Suprapubic skin (tissue), 4 donors: Measurements from ENCODE around the gene NLRP1. TPM values are rescaled to one million over a fixed set of nuclear protein-coding genes. Genes with fewer than 3 reads are reported as not detected.
A peak's percentile ranks its signal among the peaks of the same experiment; 100 is the strongest.

Experiments
- DNase-seq, 2 donors: peaks; one replicate each; pipeline ENCODE4 v3.0.0-alpha.2; 2019; ENCODE audit warnings: low spot score in 2 of 2
- H3K27ac ChIP-seq: fragments of 200-600 bp; sonication (generic); one replicate; pipeline ENCODE4 v1.5.1; 2019
- H3K27me3 ChIP-seq: fragments of 200-600 bp; sonication (generic); one replicate; pipeline ENCODE4 v1.5.1; 2019
- H3K36me3 ChIP-seq: fragments of 200-600 bp; sonication (generic); one replicate; pipeline ENCODE4 v1.5.1; 2019
- H3K4me1 ChIP-seq: fragments of 200-600 bp; sonication (generic); one replicate; pipeline ENCODE4 v1.5.1; 2019
- H3K4me3 ChIP-seq: fragments of 200-600 bp; sonication (generic); one replicate; pipeline ENCODE4 v1.5.1; 2019; ENCODE audit warnings: mild to moderate bottlenecking
- H3K9me3 ChIP-seq: fragments of 200-600 bp; sonication (generic); one replicate; pipeline ENCODE4 v1.5.1; 2019
- CTCF ChIP-seq, 2 donors: fragments of 200-600 bp in 1 of 2; fragments of 450-650 bp in 1 of 2; sonication (generic) in 1 of 2; IDR thresholded peaks; one replicate each; pipeline ENCODE4 v1.5.1; 2016 to 2019; ENCODE audit warnings: antibody characterized with exemption in 2 of 2, mild to moderate bottlenecking in 1 of 2, moderate library complexity in 1 of 2
- EP300 ChIP-seq: sonication (generic); formaldehyde crosslinking; IDR thresholded peaks from one replicate; pipeline ENCODE4 v1.6.1; 2017; ENCODE audit warnings: antibody characterized with exemption
- POLR2A ChIP-seq, 2 donors: fragments of 450-650 bp; IDR thresholded peaks; one replicate each; pipeline ENCODE4 v1.6.1; 2017; ENCODE audit warnings: antibody characterized with exemption in 2 of 2, mild to moderate bottlenecking in 2 of 2, moderate library complexity in 2 of 2
- POLR2AphosphoS5 ChIP-seq, 3 donors: sonication (generic); formaldehyde crosslinking; IDR thresholded peaks; one replicate each; pipeline ENCODE4 v1.6.1; 2017; ENCODE audit warnings: antibody characterized with exemption in 3 of 3
- WGBS: methylation state at CpG from one replicate; pipeline ENCODE4 v1.1.5; 2018; 5-methylcytosine and 5-hydroxymethylcytosine counted together
- total RNA-seq, 4 donors: library from RNA; depleted of rRNA; stranded (reverse); fragments of >200 nt; gene quantifications; one replicate each; pipeline ENCODE4 v1.1.0, GENCODE V29; 2016

Gene NLRP1
- total RNA-seq, 4 donors from 2014 or later = 66.9 to 279 (median 95.8) TPM

- Histone ChIP-seq H3K27me3 (peaks cover 25% of the 10 kb centered on the region), H3K36me3 (no peaks in the 10 kb centered on the region), H3K27ac (no peak overlapping the region), H3K4me3 (no peak overlapping the region), H3K9me3 (no peaks in the 10 kb centered on the region), H3K4me1 (peaks cover 3% of the 10 kb centered on the region)
- no peak for DNase-seq
- TF ChIP-seq POLR2AphosphoS5 (IDR thresholded peaks at IDR 0.05) = no peak
- no peak for TF ChIP-seq EP300
- TF ChIP-seq POLR2A (IDR thresholded peaks at IDR 0.05) = no peak
- no peak for TF ChIP-seq CTCF (IDR thresholded peaks at IDR 0.05)
- WGBS = 71% methylated on average over 11 of the region's 11 CpGs
Measured at GRCh38 chr17:5591966-5592365, 7.7 kb upstream of the NLRP1 start.

GRCh38 chr17:5588584-5588983 is 4.3 kb upstream of the NLRP1 start:
- no peak overlapping the region for H3K27ac ChIP-seq
- peaks cover 1% of the 10 kb centered on the region for H3K27me3 ChIP-seq
- WGBS = 85% methylated on average over 6 of the region's 6 CpGs
- H3K9me3 ChIP-seq = no peaks in the 10 kb centered on the region
- H3K36me3 ChIP-seq = no peaks in the 10 kb centered on the region
- no peak overlapping the region for H3K4me3 ChIP-seq
- peaks cover 32% of the 10 kb centered on the region for H3K4me1 ChIP-seq
- TF ChIP-seq EP300 (no peak), CTCF (IDR thresholded peaks at IDR 0.05) (no peak), POLR2A (IDR thresholded peaks at IDR 0.05) (no peak)
- no peak for DNase-seq

GRCh38 chr17:5587438-5588032 is 3.2 kb upstream of the NLRP1 start:
- Histone ChIP-seq H3K4me3 (no peak overlapping the region), H3K27ac (no peak overlapping the region), H3K27me3 (no peaks in the 10 kb centered on the region), H3K36me3 (no peaks in the 10 kb centered on the region), H3K4me1 (peaks cover 42% of the 10 kb centered on the region), H3K9me3 (no peaks in the 10 kb centered on the region)
- TF ChIP-seq CTCF (IDR thresholded peaks at IDR 0.05) (peak; percentile 81 to 82), EP300 (no peak), POLR2AphosphoS5 (IDR thresholded peaks at IDR 0.05) (no peak)
- WGBS = 29% methylated on average over 6 of the region's 6 CpGs
- no peak for DNase-seq

- H3K9me3 ChIP-seq = no peaks in the 10 kb centered on the region
- DNase-seq = no peak
- WGBS = 31% methylated on average over 11 of the region's 11 CpGs
- peaks cover 9% of the 10 kb centered on the region for H3K36me3 ChIP-seq
- TF ChIP-seq POLR2AphosphoS5 (IDR thresholded peaks at IDR 0.05) = no peak
- H3K4me1 ChIP-seq = peaks cover 51% of the 10 kb centered on the region
- H3K27me3 ChIP-seq = no peaks in the 10 kb centered on the region
- no peak overlapping the region for H3K4me3 ChIP-seq
- peak overlapping the region; percentile 90 for H3K27ac ChIP-seq
Measured at GRCh38 chr17:5585836-5586521, 1.7 kb upstream of the NLRP1 start.

- Histone ChIP-seq H3K27ac (peak overlapping the region; percentile 90), H3K36me3 (peaks cover 12% of the 10 kb centered on the region), H3K27me3 (no peaks in the 10 kb centered on the region), H3K4me3 (no peak overlapping the region), H3K9me3 (no peaks in the 10 kb centered on the region), H3K4me1 (peaks cover 51% of the 10 kb centered on the region)
- no peak for TF ChIP-seq CTCF (IDR thresholded peaks at IDR 0.05)
- no peak for TF ChIP-seq EP300
- TF ChIP-seq POLR2A (IDR thresholded peaks at IDR 0.05) = no peak
- TF ChIP-seq POLR2AphosphoS5 (IDR thresholded peaks at IDR 0.05) = no peak
- 95% methylated on average over 11 of the region's 11 CpGs for WGBS
- DNase-seq = no peak
Measured at GRCh38 chr17:5585287-5585794, 1.0 kb upstream of the NLRP1 start.
